Measurements from ENCODE around the gene OR2A2. TPM values are rescaled to one million over a fixed set of nuclear protein-coding genes. Genes with fewer than 3 reads are reported as not detected.

Gene OR2A2
- total RNA-seq, 6 experiments from 2014 or later, result not detected

DNA sequence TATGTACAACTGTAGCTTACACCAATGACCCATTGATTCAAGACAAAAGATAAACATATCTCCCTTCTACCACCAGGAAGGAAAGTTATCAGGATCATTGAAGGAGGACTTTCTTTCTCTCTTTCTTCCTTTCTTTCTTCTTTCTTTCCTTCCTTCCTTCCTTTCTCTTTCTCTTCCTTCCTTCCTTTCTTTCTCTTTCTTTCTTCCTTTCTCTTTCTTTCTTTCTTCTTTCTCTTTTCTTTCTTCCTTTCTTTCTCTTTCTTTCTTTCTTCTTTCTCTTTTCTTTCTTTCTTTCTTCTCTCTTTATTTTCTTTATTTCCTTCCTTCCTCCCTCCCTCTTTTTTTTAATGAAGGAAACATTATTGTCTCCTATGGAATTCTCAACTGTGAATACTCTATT, 10.6 kb upstream of the OR2A2 start:
- TF ChIP-seq POLR2A (IDR thresholded peaks at IDR 0.05), result no peak
- TF ChIP-seq, protein P1, sequence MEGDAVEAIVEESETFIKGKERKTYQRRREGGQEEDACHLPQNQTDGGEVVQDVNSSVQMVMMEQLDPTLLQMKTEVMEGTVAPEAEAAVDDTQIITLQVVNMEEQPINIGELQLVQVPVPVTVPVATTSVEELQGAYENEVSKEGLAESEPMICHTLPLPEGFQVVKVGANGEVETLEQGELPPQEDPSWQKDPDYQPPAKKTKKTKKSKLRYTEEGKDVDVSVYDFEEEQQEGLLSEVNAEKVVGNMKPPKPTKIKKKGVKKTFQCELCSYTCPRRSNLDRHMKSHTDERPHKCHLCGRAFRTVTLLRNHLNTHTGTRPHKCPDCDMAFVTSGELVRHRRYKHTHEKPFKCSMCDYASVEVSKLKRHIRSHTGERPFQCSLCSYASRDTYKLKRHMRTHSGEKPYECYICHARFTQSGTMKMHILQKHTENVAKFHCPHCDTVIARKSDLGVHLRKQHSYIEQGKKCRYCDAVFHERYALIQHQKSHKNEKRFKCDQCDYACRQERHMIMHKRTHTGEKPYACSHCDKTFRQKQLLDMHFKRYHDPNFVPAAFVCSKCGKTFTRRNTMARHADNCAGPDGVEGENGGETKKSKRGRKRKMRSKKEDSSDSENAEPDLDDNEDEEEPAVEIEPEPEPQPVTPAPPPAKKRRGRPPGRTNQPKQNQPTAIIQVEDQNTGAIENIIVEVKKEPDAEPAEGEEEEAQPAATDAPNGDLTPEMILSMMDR (IDR thresholded peaks at IDR 0.05), result no peak
- H3K4me3 ChIP-seq, result no peak overlapping the region
- intact Hi-C loops (cut with DNase I), result no loop called here
- ATAC-seq (no peak), DNase-seq (no peak)
- H3K27me3 ChIP-seq, result no peaks in the 10 kb centered on the region
- no peak overlapping the region for H3K27ac ChIP-seq
- H3K4me1 ChIP-seq, result no peaks in the 10 kb centered on the region
- no peaks in the 10 kb centered on the region for H3K36me3 ChIP-seq
- no peaks in the 10 kb centered on the region for H3K9me3 ChIP-seq

- Histone ChIP-seq H3K4me3 (no peak overlapping the region), H3K27me3 (no peaks in the 10 kb centered on the region), H3K36me3 (no peaks in the 10 kb centered on the region), H3K4me1 (no peaks in the 10 kb centered on the region), H3K27ac (no peak overlapping the region), H3K9me3 (no peaks in the 10 kb centered on the region)
- no peak for DNase-seq
- ATAC-seq, result no peak
- intact Hi-C loops (cut with DNase I), result no loop called here
- TF ChIP-seq, protein P1 (IDR thresholded peaks at IDR 0.05), result no peak
- TF ChIP-seq POLR2A (IDR thresholded peaks at IDR 0.05), result no peak
- WGBS (ENCODE audit: insufficient coverage, low coverage, low lambda C conversion rate, missing lambda C conversion rate), result 28% methylated on average over 3 of the region's 3 CpGs
Measured at GRCh38 chr7:144100607-144101006, 8.8 kb upstream of the OR2A2 start.

DNA sequence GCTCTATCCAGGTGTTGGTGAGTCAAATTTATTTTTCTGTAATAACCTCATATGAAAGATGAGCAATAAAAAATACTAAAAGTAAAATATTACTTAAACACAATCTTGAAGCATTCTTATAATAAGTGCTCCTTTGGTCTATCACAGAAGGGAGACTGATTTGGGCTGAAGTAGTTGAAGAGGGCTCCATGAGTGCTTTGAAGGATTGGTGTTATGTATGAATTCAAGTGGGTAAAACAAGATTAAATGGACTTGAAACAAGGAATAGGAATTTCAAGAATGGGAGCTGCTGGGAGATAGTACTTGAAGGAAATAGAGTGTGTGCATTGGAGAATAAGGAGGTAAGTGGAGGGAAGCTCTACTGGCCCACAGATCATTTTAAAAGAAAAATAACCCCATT, 7.3 kb upstream of the OR2A2 start:
- TF ChIP-seq, protein P1 (IDR thresholded peaks at IDR 0.05), result no peak
- TF ChIP-seq POLR2A (IDR thresholded peaks at IDR 0.05), result no peak
- Histone ChIP-seq H3K9me3 (no peaks in the 10 kb centered on the region), H3K4me3 (no peak overlapping the region), H3K27me3 (no peaks in the 10 kb centered on the region), H3K36me3 (no peaks in the 10 kb centered on the region), H3K4me1 (no peaks in the 10 kb centered on the region), H3K27ac (no peak overlapping the region)
- DNase-seq, result no peak
- ATAC-seq, result no peak
- intact Hi-C loops (cut with DNase I), result no loop called here

GRCh38 chr7:144105211-144105610, 4.2 kb upstream of the OR2A2 start:
- intact Hi-C loops (cut with DNase I), result no loop called here
- ATAC-seq, result no peak
- no peaks in the 10 kb centered on the region for H3K4me1 ChIP-seq

DNA sequence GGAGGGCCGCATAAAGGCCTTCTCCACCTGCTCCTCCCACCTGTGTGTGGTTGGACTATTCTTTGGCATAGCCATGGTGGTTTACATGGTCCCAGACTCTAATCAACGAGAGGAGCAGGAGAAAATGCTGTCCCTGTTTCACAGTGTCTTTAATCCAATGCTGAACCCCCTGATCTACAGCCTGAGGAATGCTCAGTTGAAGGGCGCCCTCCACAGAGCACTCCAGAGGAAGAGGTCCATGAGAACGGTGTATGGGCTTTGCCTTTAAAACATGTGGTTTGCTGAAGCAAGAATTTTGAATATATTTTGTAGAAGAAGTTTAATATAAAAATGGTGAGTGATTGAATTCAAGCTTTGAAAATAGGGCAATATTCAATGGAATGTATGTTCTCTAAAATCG, 889 bp downstream of the OR2A2 start:
- no peak for ATAC-seq
- Histone ChIP-seq H3K27ac (no peak overlapping the region), H3K27me3 (no peaks in the 10 kb centered on the region), H3K4me1 (no peaks in the 10 kb centered on the region), H3K4me3 (no peak overlapping the region), H3K36me3 (no peaks in the 10 kb centered on the region), H3K9me3 (no peaks in the 10 kb centered on the region)
- WGBS (ENCODE audit: insufficient coverage, low coverage, low lambda C conversion rate, missing lambda C conversion rate), result 61% methylated on average over 4 of the region's 5 CpGs
- TF ChIP-seq, protein P1 (IDR thresholded peaks at IDR 0.05), result no peak
- no peak for TF ChIP-seq POLR2A (IDR thresholded peaks at IDR 0.05)
- intact Hi-C loops (cut with DNase I), result no loop called here
- no peak for DNase-seq

More at GRCh38 chr7:144105211-144105610, 4.2 kb upstream of the OR2A2 start:
- no peak for TF ChIP-seq POLR2A (IDR thresholded peaks at IDR 0.05)
- TF ChIP-seq, protein P1 (IDR thresholded peaks at IDR 0.05), result no peak
- no peak for DNase-seq
- Histone ChIP-seq H3K9me3 (no peaks in the 10 kb centered on the region), H3K27me3 (no peaks in the 10 kb centered on the region), H3K36me3 (no peaks in the 10 kb centered on the region), H3K4me3 (no peak overlapping the region), H3K27ac (no peak overlapping the region)

Measured in right lobe of liver (tissue), 6 donors.